ES-I3 (cell line): Measurements from ENCODE around the gene LAMC1.

ENCODE experiments used
- H3K36me3 ChIP-seq: 2 replicates; pipeline ENCODE4 v1.6.1; 2013; ENCODE audit warnings: mild to moderate bottlenecking, low read length, control low read depth, moderate library complexity; ENCODE audit not compliant: insufficient read depth
- H3K4me1 ChIP-seq: 2 replicates; pipeline ENCODE4 v1.6.1; 2013; ENCODE audit warnings: mild to moderate bottlenecking, control low read depth, low read length; ENCODE audit not compliant: insufficient read depth
- H3K9ac ChIP-seq: 2 replicates; pipeline ENCODE4 v1.6.1; 2013; ENCODE audit warnings: low read depth, mild to moderate bottlenecking, low read length, moderate library complexity
- H3K9me3 ChIP-seq: 2 replicates; pipeline ENCODE4 v1.6.1; 2013; ENCODE audit warnings: mild to moderate bottlenecking, low read length, moderate library complexity; ENCODE audit not compliant: control insufficient read depth, insufficient read depth

LAMC1 gene

DNA sequence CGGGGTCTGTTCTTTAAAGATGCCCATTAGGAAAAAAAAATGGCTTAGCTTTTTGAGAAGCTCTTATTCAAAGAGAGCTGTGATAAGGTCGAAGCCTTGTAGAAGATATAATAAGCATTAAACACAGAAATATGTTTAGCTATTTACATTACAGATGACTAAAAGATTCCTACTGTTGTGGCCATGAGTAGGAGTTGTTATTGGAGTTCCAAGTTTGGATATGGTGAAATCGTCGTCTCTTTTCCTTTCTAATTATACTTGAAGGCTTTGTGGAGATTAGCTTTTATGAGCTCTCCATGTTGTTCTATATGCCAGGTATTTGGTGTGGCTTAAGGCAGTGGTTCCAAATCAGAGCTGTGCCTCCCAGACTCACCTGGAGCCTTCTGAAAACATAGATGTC is 82.9 kb downstream of the LAMC1 start:
- Histone ChIP-seq H3K9me3 (no peaks in the 10 kb centered on the region), H3K36me3 (peaks cover 11% of the 10 kb centered on the region), H3K4me1 (peaks cover 19% of the 10 kb centered on the region; the same call in 1 of the 2 replicates), H3K9ac (no peak overlapping the region)

DNA sequence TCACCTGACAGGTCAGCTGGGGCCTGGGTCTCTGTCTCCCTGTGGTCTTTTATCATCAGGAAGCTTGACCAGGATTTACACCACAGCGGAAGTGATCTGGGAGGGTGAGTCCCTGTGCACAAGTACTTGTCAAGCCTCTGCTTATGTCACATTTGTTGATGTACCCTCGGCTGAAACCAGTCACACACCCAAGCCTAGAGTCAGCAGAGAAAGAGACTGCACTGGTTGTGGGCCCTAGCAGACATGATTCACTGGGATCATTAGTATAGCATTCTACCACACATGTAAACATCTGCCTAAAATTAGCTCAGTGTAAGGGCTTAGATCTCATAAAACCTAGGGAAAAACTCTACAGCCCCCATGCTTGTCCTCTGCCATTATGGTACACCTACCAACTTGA is 83.5 kb downstream of the LAMC1 start:
- Histone ChIP-seq H3K36me3 (peaks cover 11% of the 10 kb centered on the region), H3K9ac (no peak overlapping the region)

GRCh38 chr1:183110326-183110880 is 87.2 kb downstream of the LAMC1 start:
- Histone ChIP-seq H3K4me1 (peaks cover 19% of the 10 kb centered on the region; the same call in 1 of the 2 replicates), H3K9ac (no peak overlapping the region), H3K36me3 (peaks cover 15% of the 10 kb centered on the region; the same call in 1 of the 2 replicates), H3K9me3 (no peaks in the 10 kb centered on the region)

More for the DNA sequence above, 83.5 kb downstream of the LAMC1 start:
- Histone ChIP-seq H3K4me1 (peaks cover 19% of the 10 kb centered on the region; the same call in 1 of the 2 replicates), H3K9me3 (no peaks in the 10 kb centered on the region)

DNA sequence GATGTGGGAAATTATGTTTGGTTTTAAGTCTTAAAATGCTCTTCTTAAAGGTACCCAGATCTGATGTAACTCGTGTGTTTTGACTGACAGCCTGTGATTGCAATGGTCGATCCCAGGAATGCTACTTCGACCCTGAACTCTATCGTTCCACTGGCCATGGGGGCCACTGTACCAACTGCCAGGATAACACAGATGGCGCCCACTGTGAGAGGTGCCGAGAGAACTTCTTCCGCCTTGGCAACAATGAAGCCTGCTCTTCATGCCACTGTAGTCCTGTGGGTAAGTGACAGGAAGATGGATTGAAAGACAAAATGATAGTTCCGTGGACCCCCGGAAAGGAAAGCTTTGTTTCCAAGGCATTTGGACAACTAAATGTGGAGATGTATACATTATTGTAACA is 91.2 kb downstream of the LAMC1 start:
- Histone ChIP-seq H3K9me3 (no peaks in the 10 kb centered on the region), H3K4me1 (peaks cover 8% of the 10 kb centered on the region; the same call in 1 of the 2 replicates), H3K9ac (no peak overlapping the region), H3K36me3 (peaks cover 13% of the 10 kb centered on the region; the same call in 1 of the 2 replicates)

DNA sequence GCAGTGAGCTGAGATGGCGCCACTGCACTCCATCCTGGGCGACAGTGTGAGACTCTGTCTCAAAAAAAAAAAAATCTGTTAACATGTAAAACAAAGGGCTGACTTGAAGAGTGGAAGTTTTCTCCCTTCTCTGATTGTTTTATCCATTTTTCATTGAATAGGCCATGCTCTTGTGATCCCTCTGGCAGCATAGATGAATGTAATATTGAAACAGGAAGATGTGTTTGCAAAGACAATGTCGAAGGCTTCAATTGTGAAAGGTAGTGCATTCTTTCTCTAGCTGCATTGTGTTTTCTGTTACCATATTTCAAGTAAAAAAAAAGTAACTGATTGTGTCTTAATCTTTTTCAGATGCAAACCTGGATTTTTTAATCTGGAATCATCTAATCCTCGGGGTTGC is 93.2 kb downstream of the LAMC1 start:
- no peak overlapping the region for H3K9ac ChIP-seq
- no peaks in the 10 kb centered on the region for H3K4me1 ChIP-seq
- H3K9me3 ChIP-seq: no peaks in the 10 kb centered on the region
- H3K36me3 ChIP-seq: peaks cover 11% of the 10 kb centered on the region; the same call in 1 of the 2 replicates

DNA sequence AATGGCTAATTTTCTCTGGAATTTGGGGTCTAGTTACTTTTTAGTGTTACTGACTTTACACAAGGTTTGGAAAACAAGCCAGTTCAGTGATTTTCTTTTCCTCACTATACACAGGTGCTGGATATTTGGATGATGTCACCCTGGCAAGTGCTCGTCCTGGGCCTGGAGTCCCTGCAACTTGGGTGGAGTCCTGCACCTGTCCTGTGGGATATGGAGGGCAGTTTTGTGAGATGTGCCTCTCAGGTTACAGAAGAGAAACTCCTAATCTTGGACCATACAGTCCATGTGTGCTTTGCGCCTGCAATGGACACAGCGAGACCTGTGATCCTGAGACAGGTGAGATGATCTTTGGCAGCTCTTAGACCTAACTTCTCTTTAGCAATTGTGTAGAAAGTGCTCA is 98.4 kb downstream of the LAMC1 start:
- H3K9me3 ChIP-seq: no peaks in the 10 kb centered on the region
- H3K36me3 ChIP-seq: peaks cover 28% of the 10 kb centered on the region; the same call in 1 of the 2 replicates
- H3K9ac ChIP-seq: no peak overlapping the region
- no peaks in the 10 kb centered on the region for H3K4me1 ChIP-seq

DNA sequence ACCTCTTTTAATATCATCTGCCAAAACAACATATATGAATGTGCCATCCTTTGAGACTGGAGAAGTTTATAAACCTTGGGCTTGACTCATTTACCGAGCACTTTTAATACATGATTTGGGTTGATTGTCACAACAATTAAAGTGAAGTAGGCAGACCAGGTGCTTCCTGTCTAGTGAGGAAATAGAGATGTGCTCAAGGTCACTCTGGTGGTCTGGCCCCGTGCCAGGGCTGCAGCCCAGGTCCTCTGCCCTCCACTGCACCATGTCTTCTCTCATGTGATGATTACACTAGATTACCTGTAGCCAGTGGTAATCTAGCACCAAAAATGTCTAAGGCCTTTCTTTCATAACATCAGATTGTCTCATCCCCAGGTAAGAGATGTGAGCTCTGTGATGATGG is 101.0 kb downstream of the LAMC1 start:
- no peaks in the 10 kb centered on the region for H3K9me3 ChIP-seq
- H3K36me3 ChIP-seq: peaks cover 41% of the 10 kb centered on the region
- no peak overlapping the region for H3K9ac ChIP-seq
- no peaks in the 10 kb centered on the region for H3K4me1 ChIP-seq

- no peaks in the 10 kb centered on the region for H3K4me1 ChIP-seq
- H3K36me3 ChIP-seq: peaks cover 44% of the 10 kb centered on the region
- H3K9ac ChIP-seq: no peak overlapping the region
- no peaks in the 10 kb centered on the region for H3K9me3 ChIP-seq
These were observed 102.2 kb downstream of the LAMC1 start for GRCh38 chr1:183125279-183125999.

- peaks cover 46% of the 10 kb centered on the region for H3K36me3 ChIP-seq
- H3K4me1 ChIP-seq: no peaks in the 10 kb centered on the region
- no peaks in the 10 kb centered on the region for H3K9me3 ChIP-seq
- no peak overlapping the region for H3K9ac ChIP-seq
These were observed 102.8 kb downstream of the LAMC1 start for GRCh38 chr1:183126000-183126366.

DNA sequence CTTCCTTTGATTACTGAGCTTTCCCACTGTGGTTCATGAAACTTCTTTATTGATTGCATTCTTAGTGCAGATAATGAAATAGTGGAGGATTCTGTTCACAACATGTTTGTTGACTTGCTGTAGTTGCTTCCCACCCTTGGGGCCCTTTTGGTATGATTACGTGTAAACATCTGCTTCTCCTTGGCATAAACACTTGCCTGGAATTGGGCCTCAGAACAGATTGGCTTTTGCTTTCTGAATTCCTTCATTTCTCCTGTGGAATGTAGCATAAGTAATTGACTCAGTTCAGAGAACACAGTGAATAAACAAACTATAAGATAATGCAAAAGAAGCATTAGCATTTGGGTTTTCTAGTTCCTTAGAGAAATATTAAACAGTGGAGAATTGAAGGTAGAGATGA is 103.3 kb downstream of the LAMC1 start:
- no peak overlapping the region for H3K9ac ChIP-seq
- H3K4me1 ChIP-seq: no peaks in the 10 kb centered on the region
- H3K9me3 ChIP-seq: no peaks in the 10 kb centered on the region
- H3K36me3 ChIP-seq: peaks cover 44% of the 10 kb centered on the region

- H3K9me3 ChIP-seq: no peaks in the 10 kb centered on the region
- peaks cover 24% of the 10 kb centered on the region for H3K36me3 ChIP-seq
- H3K4me1 ChIP-seq: no peaks in the 10 kb centered on the region
- no peak overlapping the region for H3K9ac ChIP-seq
These were observed 106.9 kb downstream of the LAMC1 start for GRCh38 chr1:183129921-183130690.

DNA sequence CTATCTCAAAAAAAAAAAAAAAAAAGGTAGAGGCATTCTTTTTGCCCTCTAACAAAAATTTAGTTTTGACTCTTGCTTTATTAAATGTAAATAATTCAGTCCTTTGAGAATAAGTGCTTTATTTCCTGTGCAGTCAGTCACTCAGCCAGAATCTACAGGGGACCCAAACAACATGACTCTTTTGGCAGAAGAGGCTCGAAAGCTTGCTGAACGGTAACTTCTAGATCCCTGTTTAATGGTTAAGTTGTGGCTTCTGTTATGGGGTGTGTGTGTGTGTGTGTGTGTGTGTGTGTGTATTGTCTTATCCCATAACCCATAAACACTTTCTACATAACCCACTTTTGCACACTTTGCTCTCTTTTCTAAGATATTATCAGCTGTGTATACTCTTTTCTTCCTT is 107.9 kb downstream of the LAMC1 start:
- no peaks in the 10 kb centered on the region for H3K9me3 ChIP-seq
- no peak overlapping the region for H3K9ac ChIP-seq
- H3K36me3 ChIP-seq: peaks cover 24% of the 10 kb centered on the region
- H3K4me1 ChIP-seq: no peaks in the 10 kb centered on the region

- Histone ChIP-seq H3K9ac (no peak overlapping the region), H3K36me3 (peaks cover 20% of the 10 kb centered on the region), H3K4me1 (no peaks in the 10 kb centered on the region), H3K9me3 (no peaks in the 10 kb centered on the region)
These were observed 112.1 kb downstream of the LAMC1 start for GRCh38 chr1:183135336-183135735.

- no peaks in the 10 kb centered on the region for H3K4me1 ChIP-seq
- peaks cover 26% of the 10 kb centered on the region for H3K36me3 ChIP-seq
- H3K9ac ChIP-seq: no peak overlapping the region
- H3K9me3 ChIP-seq: no peaks in the 10 kb centered on the region
These were observed 114.6 kb downstream of the LAMC1 start for GRCh38 chr1:183137782-183138181.

GRCh38 chr1:183138301-183138700 is 115.1 kb downstream of the LAMC1 start:
- Histone ChIP-seq H3K9me3 (no peaks in the 10 kb centered on the region), H3K36me3 (peaks cover 25% of the 10 kb centered on the region), H3K9ac (no peak overlapping the region), H3K4me1 (no peaks in the 10 kb centered on the region)
